ENCODE measurements around the gene KLHL35.

KLHL35 gene

GRCh38 chr11:75399344-75400145, 33.5 kb downstream of the KLHL35 start, which contains the start of gene RPS3:
RPS3 (plus strand) TSS chr11:75399518; CDS start chr11:75399548, 30 bp downstream.
- H3K9me3 ChIP-seq (ENCODE audit: control insufficient read depth, low read length) = no peaks in the 10 kb centered on the region
- peak within 1 kb of the TSS; percentile 75 for H3K4me3 ChIP-seq (ENCODE audit: low read depth, low read length)
- no peaks in the 10 kb centered on the region for H3K27me3 ChIP-seq (ENCODE audit: control insufficient read depth, insufficient read depth, low read length)
- H3K27ac ChIP-seq = peak within 1 kb of the TSS; percentile 85
- peaks cover 3% of the 10 kb centered on the region for H3K79me2 ChIP-seq
- H3K9ac ChIP-seq = peak within 1 kb of the TSS; percentile 67
- peak within 1 kb of the TSS; percentile 60 for H3K4me2 ChIP-seq (ENCODE audit: low read length)
- H2AFZ ChIP-seq = peak within 1 kb of the TSS; percentile 84
- no peak for TF ChIP-seq CTCF (IDR thresholded peaks at IDR 0.05)
- no peaks in the 10 kb centered on the region for H3K36me3 ChIP-seq (ENCODE audit: control insufficient read depth, insufficient read depth, low read length)
- no peaks in the 10 kb centered on the region for H3K4me1 ChIP-seq

- TF ChIP-seq CTCF (IDR thresholded peaks at IDR 0.05) = no peak
- H3K9ac ChIP-seq = no peak overlapping the region
- no peak overlapping the region for H3K4me3 ChIP-seq (ENCODE audit: low read depth, low read length)
- H3K4me2 ChIP-seq (ENCODE audit: low read length) = no peak overlapping the region
- H3K9me3 ChIP-seq (ENCODE audit: control insufficient read depth, low read length) = no peaks in the 10 kb centered on the region
- H3K4me1 ChIP-seq = no peaks in the 10 kb centered on the region
- H3K27ac ChIP-seq = no peak overlapping the region
- H3K36me3 ChIP-seq (ENCODE audit: control insufficient read depth, insufficient read depth, low read length) = no peaks in the 10 kb centered on the region
- H3K27me3 ChIP-seq (ENCODE audit: control insufficient read depth, insufficient read depth, low read length) = no peaks in the 10 kb centered on the region
- peak overlapping the region; percentile 84 for H2AFZ ChIP-seq
- H3K79me2 ChIP-seq = peaks cover 3% of the 10 kb centered on the region
Measured at GRCh38 chr11:75398906-75399305, 34.1 kb downstream of the KLHL35 start.

- Histone ChIP-seq H3K27me3 (ENCODE audit: control insufficient read depth, insufficient read depth, low read length) (no peaks in the 10 kb centered on the region), H2AFZ (no peak overlapping the region), H3K27ac (no peak overlapping the region), H3K36me3 (ENCODE audit: control insufficient read depth, insufficient read depth, low read length) (no peaks in the 10 kb centered on the region), H3K9ac (no peak overlapping the region), H3K4me1 (no peaks in the 10 kb centered on the region), H3K9me3 (ENCODE audit: control insufficient read depth, low read length) (no peaks in the 10 kb centered on the region), H3K79me2 (no peaks in the 10 kb centered on the region), H3K4me2 (ENCODE audit: low read length) (no peak overlapping the region), H3K4me3 (ENCODE audit: low read depth, low read length) (no peak overlapping the region)
- no peak for TF ChIP-seq CTCF (IDR thresholded peaks at IDR 0.05)
Measured at GRCh38 chr11:75394085-75394840, 38.7 kb downstream of the KLHL35 start.

- H3K27me3 ChIP-seq (ENCODE audit: control insufficient read depth, insufficient read depth, low read length) = no peaks in the 10 kb centered on the region
- H3K4me2 ChIP-seq (ENCODE audit: low read length) = no peak overlapping the region
- H3K36me3 ChIP-seq (ENCODE audit: control insufficient read depth, insufficient read depth, low read length) = no peaks in the 10 kb centered on the region
- no peak overlapping the region for H3K4me3 ChIP-seq (ENCODE audit: low read depth, low read length)
- no peak for TF ChIP-seq CTCF (IDR thresholded peaks at IDR 0.05)
- H3K79me2 ChIP-seq = no peaks in the 10 kb centered on the region
- H2AFZ ChIP-seq = no peak overlapping the region
- H3K9me3 ChIP-seq (ENCODE audit: control insufficient read depth, low read length) = no peaks in the 10 kb centered on the region
- no peak overlapping the region for H3K9ac ChIP-seq
- H3K27ac ChIP-seq = no peak overlapping the region
- H3K4me1 ChIP-seq = no peaks in the 10 kb centered on the region
Measured at GRCh38 chr11:75389925-75390324, 43.1 kb downstream of the KLHL35 start.
